Measurements from ENCODE around the gene CBLB.

The CBLB gene

DNA sequence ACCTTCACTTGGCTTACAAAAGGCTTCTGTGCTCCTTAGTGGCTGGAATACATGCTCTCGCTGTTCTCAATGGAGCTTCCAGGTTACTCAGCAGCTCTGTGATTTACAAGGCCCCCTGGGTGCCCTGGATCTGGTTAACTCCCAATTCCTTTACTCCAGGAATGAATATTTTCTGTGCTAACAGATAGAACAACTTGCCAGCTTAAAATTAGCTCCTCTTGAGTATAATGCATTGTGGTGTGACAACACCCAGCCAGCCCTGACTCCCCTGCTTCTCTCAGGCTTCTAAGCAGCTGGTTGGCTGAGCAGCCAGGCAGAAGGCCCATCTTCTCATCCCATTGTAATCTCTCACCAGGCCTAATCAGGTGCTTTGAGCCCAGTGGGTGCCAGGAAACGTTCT lies 255.7 kb downstream of the CBLB start:
- H3K36me3 ChIP-seq (ENCODE audit: insufficient read depth, low read length), result no peaks in the 10 kb centered on the region
- no peak overlapping the region for H2AFZ ChIP-seq (ENCODE audit: low read depth, low read length)
- H3K4me3 ChIP-seq (ENCODE audit: low read length), result no peak overlapping the region
- H3K9me3 ChIP-seq (ENCODE audit: low read length), result no peaks in the 10 kb centered on the region
- H3K4me1 ChIP-seq (ENCODE audit: insufficient read depth, low read length), result peaks cover 3% of the 10 kb centered on the region
- H3K27me3 ChIP-seq (ENCODE audit: insufficient read depth, low read length), result no peaks in the 10 kb centered on the region

DNA sequence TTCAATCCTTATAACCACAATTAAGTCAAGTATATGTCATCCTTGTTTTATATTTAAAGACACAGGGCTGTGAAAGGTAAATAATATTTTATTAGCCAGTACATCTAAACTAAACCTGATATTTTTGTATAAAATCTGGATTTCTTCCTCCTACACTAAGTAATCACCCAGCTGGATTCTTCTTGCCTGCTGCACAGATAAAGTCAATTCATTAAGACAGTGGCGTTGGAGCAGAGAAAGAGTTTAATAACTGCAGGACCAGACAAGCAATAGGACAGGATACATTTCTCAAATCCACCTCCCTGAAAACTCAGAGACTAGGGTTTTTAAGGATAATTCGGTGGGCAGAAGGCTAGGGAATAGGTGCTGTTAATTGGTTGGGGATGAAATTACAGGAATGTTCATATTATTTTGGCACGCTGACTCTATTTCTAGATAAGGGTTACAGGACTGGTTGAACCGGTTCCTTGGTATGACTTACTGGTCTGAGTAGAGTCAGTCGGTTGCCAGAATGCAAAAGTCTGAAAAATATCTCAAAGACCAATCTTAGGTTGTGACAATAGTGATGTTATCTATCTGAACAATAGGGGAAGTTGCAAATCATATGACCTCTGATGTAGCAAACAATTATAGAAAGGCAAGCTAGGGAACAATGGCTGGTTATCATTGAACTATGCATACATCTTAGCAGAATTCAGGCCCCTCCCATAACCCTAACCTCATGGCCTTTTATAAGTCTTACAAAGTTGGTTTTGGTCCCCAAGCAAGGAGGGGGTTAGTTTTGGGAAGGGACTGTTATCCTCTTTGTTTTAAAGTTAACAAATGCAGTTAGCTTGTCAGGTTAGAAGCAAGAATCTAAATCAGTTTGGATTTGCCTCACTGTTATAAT lies 257.3 kb downstream of the CBLB start:
- no peak overlapping the region for H2AFZ ChIP-seq (ENCODE audit: low read depth, low read length)
- no peaks in the 10 kb centered on the region for H3K9me3 ChIP-seq (ENCODE audit: low read length)
- no peaks in the 10 kb centered on the region for H3K27me3 ChIP-seq (ENCODE audit: insufficient read depth, low read length)
- H3K36me3 ChIP-seq (ENCODE audit: insufficient read depth, low read length), result no peaks in the 10 kb centered on the region
- peaks cover 3% of the 10 kb centered on the region for H3K4me1 ChIP-seq (ENCODE audit: insufficient read depth, low read length)
- H3K4me3 ChIP-seq (ENCODE audit: low read length), result no peak overlapping the region

- no peak overlapping the region for H3K4me3 ChIP-seq (ENCODE audit: low read length)
- H2AFZ ChIP-seq (ENCODE audit: low read depth, low read length), result no peak overlapping the region
- no peaks in the 10 kb centered on the region for H3K36me3 ChIP-seq (ENCODE audit: insufficient read depth, low read length)
- H3K9me3 ChIP-seq (ENCODE audit: low read length), result no peaks in the 10 kb centered on the region
- H3K4me1 ChIP-seq (ENCODE audit: insufficient read depth, low read length), result peaks cover 3% of the 10 kb centered on the region
- H3K27me3 ChIP-seq (ENCODE audit: insufficient read depth, low read length), result no peaks in the 10 kb centered on the region
These were observed 258.3 kb downstream of the CBLB start for GRCh38 chr3:105610473-105610872.

GRCh38 chr3:105608623-105609022 lies 260.2 kb downstream of the CBLB start:
- H3K4me3 ChIP-seq (ENCODE audit: low read length), result no peak overlapping the region
- H3K36me3 ChIP-seq (ENCODE audit: insufficient read depth, low read length), result no peaks in the 10 kb centered on the region
- H3K27me3 ChIP-seq (ENCODE audit: insufficient read depth, low read length), result no peaks in the 10 kb centered on the region
- H3K4me1 ChIP-seq (ENCODE audit: insufficient read depth, low read length), result peaks cover 3% of the 10 kb centered on the region
- no peaks in the 10 kb centered on the region for H3K9me3 ChIP-seq (ENCODE audit: low read length)
- H2AFZ ChIP-seq (ENCODE audit: low read depth, low read length), result no peak overlapping the region

GRCh38 chr3:105606016-105606415 lies 262.8 kb downstream of the CBLB start:
- H3K4me1 ChIP-seq (ENCODE audit: insufficient read depth, low read length), result no peaks in the 10 kb centered on the region
- no peaks in the 10 kb centered on the region for H3K27me3 ChIP-seq (ENCODE audit: insufficient read depth, low read length)
- no peaks in the 10 kb centered on the region for H3K9me3 ChIP-seq (ENCODE audit: low read length)
- no peak overlapping the region for H3K4me3 ChIP-seq (ENCODE audit: low read length)
- no peaks in the 10 kb centered on the region for H3K36me3 ChIP-seq (ENCODE audit: insufficient read depth, low read length)
- H2AFZ ChIP-seq (ENCODE audit: low read depth, low read length), result no peak overlapping the region

Data from neuron (in vitro differentiated cells).